Osteoblast (primary cell): ENCODE measurements around the gene METTL18. TPM values are rescaled to one million over a fixed set of nuclear protein-coding genes. Genes with fewer than 3 reads are reported as not detected.
A peak's percentile ranks its signal among the peaks of the same experiment; 100 is the strongest.

Experiments
- DNase-seq: peaks from one replicate; pipeline ENCODE4 v3.0.0; 2011; ENCODE audit warnings: low spot score, mixed read lengths; ENCODE audit not compliant: insufficient read length; ENCODE audit errors: missing footprints
- H2AFZ ChIP-seq: 2 replicates; pipeline ENCODE4 v1.6.0; 2011; ENCODE audit warnings: mild to moderate bottlenecking, low read length
- H3K27ac ChIP-seq: 2 replicates; pipeline ENCODE4 v1.5.1; 2011; ENCODE audit warnings: mild to moderate bottlenecking, low read depth, low read length, moderate library complexity
- H3K27me3 ChIP-seq: 2 replicates; pipeline ENCODE4 v1.6.0; 2012; ENCODE audit warnings: mild to moderate bottlenecking, control low read depth, inconsistent platforms, low read length, moderate library complexity; ENCODE audit not compliant: insufficient read depth
- H3K36me3 ChIP-seq: 2 replicates; pipeline ENCODE4 v1.5.1; 2011; ENCODE audit warnings: mild to moderate bottlenecking, low read length, control low read depth, moderate library complexity; ENCODE audit not compliant: insufficient read depth
- H3K4me1 ChIP-seq: 2 replicates; pipeline ENCODE4 v1.5.1; 2011; ENCODE audit warnings: mild to moderate bottlenecking, low read length, control low read depth, moderate library complexity; ENCODE audit not compliant: insufficient read depth
- H3K4me2 ChIP-seq: 2 replicates; pipeline ENCODE4 v1.6.0; 2011; ENCODE audit warnings: mild to moderate bottlenecking, low read length; ENCODE audit not compliant: insufficient read depth
- H3K4me3 ChIP-seq: fragments of 200-600 bp; sonication (generic); 3 replicates; pipeline ENCODE4 v1.5.1; 2012; ENCODE audit warnings: mild to moderate bottlenecking, low read length, inconsistent platforms; ENCODE audit not compliant: insufficient read depth
- H3K79me2 ChIP-seq: 2 replicates; pipeline ENCODE4 v1.6.0; 2012; ENCODE audit warnings: mild to moderate bottlenecking, low read length, control low read depth, inconsistent platforms; ENCODE audit not compliant: insufficient read depth
- H3K9me3 ChIP-seq: 2 replicates; pipeline ENCODE4 v1.5.1; 2011; ENCODE audit warnings: low read depth, low read length, control low read depth
- H4K20me1 ChIP-seq: 2 replicates; pipeline ENCODE4 v1.6.0; 2012; ENCODE audit warnings: mild to moderate bottlenecking, low read length, control low read depth; ENCODE audit not compliant: insufficient read depth
- CTCF ChIP-seq: IDR thresholded peaks from 2 replicates; pipeline ENCODE4 v1.5.1; 2011; ENCODE audit warnings: mild to moderate bottlenecking, low read depth, low read length, moderate library complexity; ENCODE audit errors: extremely low read depth
- total RNA-seq: library from RNA; depleted of rRNA; stranded (reverse); fragments of >200 nt; gene quantifications from 2 replicates; pipeline ENCODE4 v1.2.3, GENCODE V29; 2012

Gene METTL18
- total RNA-seq, 1 donor, result 2.9 TPM

- Histone ChIP-seq H3K4me3 (no peak overlapping the region), H2AFZ (no peak overlapping the region), H3K36me3 (no peaks in the 10 kb centered on the region), H3K4me2 (no peak overlapping the region), H3K4me1 (peaks cover 20% of the 10 kb centered on the region), H3K79me2 (no peaks in the 10 kb centered on the region), H4K20me1 (no peaks in the 10 kb centered on the region), H3K27me3 (peaks cover 18% of the 10 kb centered on the region), H3K9me3 (no peaks in the 10 kb centered on the region), H3K27ac (no peak overlapping the region)
- no peak for DNase-seq
- no peak for TF ChIP-seq CTCF
These were observed 10.6 kb downstream of the METTL18 start for GRCh38 chr1:169784102-169784501.

GRCh38 chr1:169782596-169782995 lies 12.1 kb downstream of the METTL18 start:
- no peak overlapping the region for H2AFZ ChIP-seq

GRCh38 chr1:169779970-169780369 lies 14.7 kb downstream of the METTL18 start:
- Histone ChIP-seq H3K4me3 (no peak overlapping the region), H3K36me3 (no peaks in the 10 kb centered on the region), H2AFZ (no peak overlapping the region), H3K27me3 (peaks cover 4% of the 10 kb centered on the region), H3K4me2 (peak overlapping the region; percentile 60), H3K4me1 (peaks cover 20% of the 10 kb centered on the region), H4K20me1 (no peaks in the 10 kb centered on the region), H3K27ac (no peak overlapping the region), H3K79me2 (no peaks in the 10 kb centered on the region), H3K9me3 (no peaks in the 10 kb centered on the region)
- DNase-seq, result peak; percentile 21
- no peak for TF ChIP-seq CTCF

More at GRCh38 chr1:169782596-169782995, 12.1 kb downstream of the METTL18 start:
- DNase-seq, result no peak
- Histone ChIP-seq H4K20me1 (no peaks in the 10 kb centered on the region), H3K4me2 (no peak overlapping the region), H3K4me3 (no peak overlapping the region), H3K9me3 (no peaks in the 10 kb centered on the region), H3K36me3 (no peaks in the 10 kb centered on the region), H3K4me1 (peaks cover 20% of the 10 kb centered on the region), H3K27me3 (peaks cover 18% of the 10 kb centered on the region), H3K79me2 (no peaks in the 10 kb centered on the region), H3K27ac (no peak overlapping the region)
- TF ChIP-seq CTCF, result no peak

- Histone ChIP-seq H4K20me1 (no peaks in the 10 kb centered on the region), H3K4me1 (peaks cover 20% of the 10 kb centered on the region), H3K27ac (no peak overlapping the region), H3K4me2 (no peak overlapping the region), H3K79me2 (no peaks in the 10 kb centered on the region), H3K36me3 (no peaks in the 10 kb centered on the region), H3K9me3 (no peaks in the 10 kb centered on the region), H2AFZ (no peak overlapping the region), H3K4me3 (no peak overlapping the region), H3K27me3 (no peaks in the 10 kb centered on the region)
- no peak for TF ChIP-seq CTCF
- DNase-seq, result no peak
These were observed 15.6 kb downstream of the METTL18 start for GRCh38 chr1:169779150-169779549.
